Stimulated activated CD4-positive, alpha-beta T cell treated with anti-CD3 and anti-CD28 coated beads, Interleukin-4, amount 100 ng/mL, for 24 hours (primary cell): ENCODE measurements around the gene SURF6.
"Not testable (repeated sequence)": the region's sequence is repeated elsewhere in the genome, so short reads cannot be mapped to it uniquely, and the experiment has no call there.

Experiments
- DNase-seq: peaks from one replicate; pipeline ENCODE4 v3.0.0-alpha.2; 2020

SURF6 gene

DNA sequence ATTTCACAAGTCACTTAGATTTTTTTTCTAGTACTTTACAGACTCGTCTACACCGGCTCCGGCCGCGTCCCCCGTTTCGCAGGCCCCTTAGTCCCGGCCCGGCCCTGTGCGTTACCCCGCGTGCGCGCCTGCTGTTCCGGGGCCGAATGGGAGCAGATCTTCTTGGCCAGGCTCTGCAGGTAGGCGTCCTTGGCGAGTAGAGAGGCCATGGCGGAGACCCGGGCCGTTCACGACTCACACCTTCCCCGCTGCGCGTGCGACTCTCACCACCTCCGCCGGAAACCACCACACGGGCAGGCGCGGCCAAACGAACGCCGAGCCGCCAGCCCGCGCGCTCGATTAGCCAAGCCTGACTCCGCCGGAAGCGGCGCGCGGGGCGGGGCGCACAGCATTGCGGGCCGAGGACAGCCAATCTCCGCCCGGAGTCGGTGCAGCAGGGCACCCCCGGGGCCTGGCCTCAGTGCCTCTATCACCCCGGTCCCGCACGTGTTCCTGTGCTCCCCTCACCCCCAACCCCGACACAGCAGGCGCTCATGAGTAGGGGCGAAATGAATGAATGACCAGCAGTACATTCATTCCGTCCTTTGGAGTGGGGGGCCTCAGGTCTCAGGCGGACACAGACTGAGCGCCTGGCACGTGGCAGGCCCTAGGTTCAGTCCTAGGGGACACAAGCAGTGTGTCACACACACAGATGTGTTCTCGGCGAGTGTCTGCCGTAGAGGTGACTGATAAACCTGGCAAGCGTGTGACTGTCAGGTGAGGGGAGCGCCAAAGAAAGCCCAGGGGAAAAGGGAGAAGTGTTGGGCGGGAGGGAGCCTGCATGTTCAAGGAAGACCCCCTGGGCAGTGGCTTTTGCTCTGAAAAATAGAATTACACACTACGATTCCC lies at the start of gene SURF6:
TSS of gene SURF6 (minus strand) at position 265 of the 888 bp plus-strand sequence. CDS start at position 209, 56 bp downstream.
- peak; percentile 95 for DNase-seq

DNA sequence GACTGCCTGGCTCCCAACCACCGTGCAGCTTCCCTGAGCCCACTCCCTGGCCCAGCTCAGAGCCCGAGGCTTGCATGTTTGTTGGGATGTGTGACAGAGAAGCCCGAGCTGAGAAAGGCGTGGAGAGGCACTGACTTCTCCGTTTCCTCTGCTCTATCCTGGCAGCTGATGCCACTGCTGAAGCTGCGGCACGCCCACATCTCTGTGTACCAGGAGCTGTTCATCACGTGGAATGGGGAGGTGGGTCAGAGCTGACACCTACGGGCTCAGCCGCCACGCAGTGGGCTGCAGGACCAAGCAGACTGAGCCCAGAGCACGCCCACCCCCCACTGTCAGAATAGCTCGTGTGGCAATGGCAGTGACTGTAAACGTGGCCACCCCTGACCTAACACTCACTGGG lies 49.5 kb upstream of the SURF6 start:
- DNase-seq = no peak

DNA sequence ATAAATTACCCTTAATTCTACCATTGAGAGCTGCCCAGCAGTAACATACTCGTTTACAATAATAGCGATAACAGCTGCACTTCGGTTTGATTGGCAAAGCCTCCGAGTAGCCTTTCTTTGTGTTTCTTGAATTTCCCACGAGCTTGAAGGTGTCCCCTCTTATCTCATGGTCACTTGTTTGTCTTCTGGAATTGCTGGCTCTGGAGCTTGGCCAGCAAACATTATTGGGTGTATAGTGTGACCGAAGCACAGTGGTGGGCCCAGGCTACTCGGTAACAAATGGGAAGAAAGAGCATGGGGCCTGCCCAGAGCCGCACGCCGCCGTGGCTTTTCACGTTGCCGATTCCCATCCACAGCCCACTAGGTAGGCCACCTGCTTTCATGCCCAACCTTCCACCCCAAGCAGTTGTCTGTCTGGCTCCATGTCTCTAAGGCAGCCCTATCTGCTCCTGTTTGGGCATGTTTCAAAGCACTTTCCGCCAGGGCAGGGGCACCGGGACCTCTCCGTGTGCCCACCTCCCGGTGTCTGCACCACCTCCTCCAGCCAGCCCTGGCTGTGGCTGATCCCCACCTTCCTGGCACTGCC lies 48.8 kb upstream of the SURF6 start:
- DNase-seq = no peak

DNA sequence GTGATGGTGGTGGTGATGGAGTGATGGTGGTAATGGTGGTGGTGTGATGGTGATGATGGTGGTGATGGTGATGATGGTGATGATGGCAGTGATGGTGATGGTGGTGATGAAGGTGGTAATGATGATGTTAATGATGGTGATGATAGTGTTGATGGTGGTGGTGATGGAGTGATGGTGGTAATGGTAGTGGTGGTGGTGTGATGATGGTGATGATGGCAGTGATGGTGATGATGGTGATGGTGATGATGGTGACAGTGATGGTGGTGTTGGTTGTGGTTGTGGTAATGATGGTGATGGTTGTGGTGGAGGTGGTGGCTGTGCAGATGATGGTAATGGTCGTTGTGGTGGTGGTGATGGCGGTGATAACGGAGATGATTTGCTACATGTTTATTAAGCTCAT lies 47.5 kb upstream of the SURF6 start:
- no peak for DNase-seq

DNA sequence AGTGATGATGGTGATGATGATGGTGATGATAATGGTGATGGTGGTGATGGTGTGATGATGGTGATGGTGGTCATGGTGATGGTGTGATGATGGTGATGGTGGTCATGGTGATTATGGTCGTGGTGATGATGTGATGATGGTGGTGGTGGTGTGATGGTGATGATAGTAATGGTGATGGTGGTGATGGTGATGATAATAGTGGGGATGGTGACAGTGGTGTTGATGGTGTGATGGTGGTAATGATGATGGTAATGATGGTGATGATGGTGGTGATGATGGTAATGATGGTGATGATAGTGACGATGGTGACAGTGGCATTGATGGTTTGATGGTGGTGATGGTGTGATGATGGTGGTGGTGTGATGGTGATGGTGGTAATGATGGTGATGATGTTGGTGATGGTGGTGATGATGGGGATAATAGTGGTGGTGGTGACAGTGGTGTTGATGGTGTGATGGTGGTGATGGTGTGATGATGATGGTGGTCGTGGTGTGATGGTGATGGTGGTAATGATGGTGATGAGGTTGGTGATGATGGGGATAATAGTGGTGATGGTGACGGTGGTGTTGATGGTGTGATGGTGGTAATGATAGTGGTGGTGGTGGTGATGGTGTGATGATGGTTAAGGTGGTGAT lies 46.6 kb upstream of the SURF6 start:
- DNase-seq = no peak

DNA sequence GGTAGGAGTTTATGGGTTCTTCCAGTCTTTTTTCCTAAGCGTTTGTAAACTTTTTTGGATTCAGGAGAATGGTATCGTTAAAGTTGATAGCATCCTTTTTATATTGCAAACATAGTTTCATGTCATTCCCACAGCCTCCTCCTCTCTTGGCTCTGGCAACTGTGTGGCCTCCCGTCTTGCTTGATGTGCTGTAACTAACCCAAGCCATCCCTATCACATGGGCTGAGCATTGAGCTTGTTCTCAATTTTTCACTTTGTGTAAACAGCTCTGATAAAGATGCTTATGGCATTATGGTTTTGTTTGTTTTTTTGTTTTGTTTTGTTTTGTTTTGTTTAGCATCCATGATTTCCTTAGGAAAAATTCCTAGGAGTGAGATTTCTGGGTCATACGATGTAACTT lies 44.7 kb upstream of the SURF6 start:
- no peak for DNase-seq

DNA sequence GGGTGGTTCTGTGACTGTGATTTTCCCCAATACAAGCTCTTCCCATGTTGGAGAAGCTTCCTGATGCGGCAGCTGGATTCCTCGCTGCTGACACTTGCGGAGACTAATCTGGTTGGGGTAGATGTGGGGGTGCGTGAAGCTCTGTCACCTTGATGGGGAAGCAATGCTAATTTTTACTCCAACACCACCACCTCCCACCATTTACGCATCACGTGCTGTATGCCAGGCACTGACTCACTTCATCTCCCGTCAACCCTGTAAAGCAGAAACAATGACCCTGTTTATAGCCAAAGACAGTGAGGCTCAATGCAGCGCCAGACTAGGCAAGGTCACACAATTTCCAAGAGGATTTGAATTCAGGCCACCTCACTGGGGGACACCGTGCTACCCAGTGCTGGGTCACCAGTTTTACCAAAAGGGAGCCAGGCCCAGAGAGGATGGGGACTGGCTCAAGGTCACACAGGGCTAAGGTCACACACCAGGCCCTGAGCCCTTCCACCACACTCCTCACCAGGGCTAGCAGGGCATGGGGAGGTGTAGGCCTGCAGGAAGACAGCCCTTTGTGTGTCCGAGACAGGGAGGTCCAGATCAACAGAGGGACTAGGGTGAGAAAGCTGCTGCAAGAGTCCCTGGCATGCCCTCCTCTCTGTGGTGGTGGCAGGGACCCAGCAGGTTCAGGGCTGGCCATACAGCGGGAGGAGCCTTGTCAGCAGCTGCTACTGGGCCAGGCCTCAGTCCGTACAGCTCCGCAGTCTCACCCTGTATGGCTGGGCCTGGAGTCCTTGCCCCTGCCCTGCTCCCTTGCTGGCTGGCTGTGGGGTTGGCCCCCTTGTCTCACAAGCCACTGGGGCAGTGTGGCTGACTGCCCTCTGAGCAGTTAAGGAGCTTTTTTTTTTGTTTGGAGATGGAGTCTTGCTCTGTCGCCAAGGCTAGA lies 43.4 kb upstream of the SURF6 start:
- DNase-seq = no peak

DNA sequence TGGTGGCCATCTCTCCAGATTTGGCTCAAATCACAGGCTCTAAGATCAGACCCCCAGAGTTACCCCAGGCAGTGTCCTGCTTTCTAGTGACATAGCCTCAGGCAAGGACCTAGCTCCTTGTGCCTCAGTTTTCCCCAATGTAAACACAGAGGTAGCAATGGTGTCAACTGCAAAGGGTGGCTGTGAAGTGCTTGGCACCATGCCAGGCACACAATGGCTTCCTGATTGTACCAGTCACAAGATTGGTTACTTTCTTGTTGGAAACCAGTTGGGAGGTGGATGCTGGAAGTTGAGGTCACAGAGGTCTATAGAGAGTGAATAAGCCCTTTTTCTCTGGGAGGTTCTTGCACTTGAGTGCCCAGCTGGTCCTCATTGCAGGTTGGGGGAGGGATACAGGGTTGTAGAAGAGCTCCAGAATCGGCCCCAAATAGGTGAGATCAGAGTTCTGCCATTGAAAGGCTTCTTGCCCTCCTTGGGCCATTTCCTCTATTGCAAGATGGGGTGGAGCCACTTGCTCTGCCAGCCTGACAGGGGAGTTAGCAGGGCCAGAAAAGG lies 42.5 kb upstream of the SURF6 start:
- DNase-seq = no peak

DNA sequence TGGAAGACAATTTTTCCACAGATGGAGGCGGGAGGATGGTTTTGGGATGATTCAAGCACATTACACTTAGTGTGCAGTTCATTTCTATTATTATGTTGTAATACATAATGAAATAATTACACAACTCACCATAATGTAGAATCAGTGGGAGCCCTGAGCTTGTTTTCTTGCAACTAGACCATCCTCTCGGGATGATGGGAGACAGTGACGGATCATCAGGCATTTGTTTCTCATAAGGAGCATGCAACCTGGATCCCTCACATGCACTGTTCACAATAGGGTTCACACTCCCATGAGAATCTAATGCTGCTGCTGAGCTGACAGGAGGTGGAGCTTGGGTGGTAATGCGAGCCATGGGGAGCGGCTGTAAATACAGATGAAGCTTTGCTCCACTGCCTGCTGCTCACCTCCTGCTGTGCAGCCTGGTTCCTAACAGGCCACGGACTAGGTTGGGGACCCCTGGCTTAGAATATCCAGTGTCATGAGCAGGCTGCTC lies 41.8 kb upstream of the SURF6 start:
- DNase-seq = no peak

DNA sequence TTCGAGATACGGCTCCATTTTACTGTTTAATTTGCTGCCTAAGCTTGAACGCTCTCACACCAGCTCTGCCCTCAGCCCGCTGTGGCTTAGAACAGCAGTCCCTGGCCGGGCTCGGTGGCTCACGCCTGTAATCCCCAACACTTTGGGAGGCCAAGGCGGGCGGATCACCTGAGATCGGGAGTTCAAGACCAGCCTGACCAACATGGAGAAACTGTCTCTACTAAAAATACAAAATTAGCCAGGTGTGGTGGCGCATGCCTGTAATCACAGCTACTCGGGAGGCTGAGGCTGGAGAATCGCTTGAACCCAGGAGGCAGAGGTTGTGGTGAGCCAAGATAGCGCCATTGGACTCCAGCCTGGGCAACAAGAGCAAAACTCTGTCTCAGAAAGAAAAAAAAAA lies 41.3 kb upstream of the SURF6 start:
- not testable (repeated sequence) for DNase-seq

DNA sequence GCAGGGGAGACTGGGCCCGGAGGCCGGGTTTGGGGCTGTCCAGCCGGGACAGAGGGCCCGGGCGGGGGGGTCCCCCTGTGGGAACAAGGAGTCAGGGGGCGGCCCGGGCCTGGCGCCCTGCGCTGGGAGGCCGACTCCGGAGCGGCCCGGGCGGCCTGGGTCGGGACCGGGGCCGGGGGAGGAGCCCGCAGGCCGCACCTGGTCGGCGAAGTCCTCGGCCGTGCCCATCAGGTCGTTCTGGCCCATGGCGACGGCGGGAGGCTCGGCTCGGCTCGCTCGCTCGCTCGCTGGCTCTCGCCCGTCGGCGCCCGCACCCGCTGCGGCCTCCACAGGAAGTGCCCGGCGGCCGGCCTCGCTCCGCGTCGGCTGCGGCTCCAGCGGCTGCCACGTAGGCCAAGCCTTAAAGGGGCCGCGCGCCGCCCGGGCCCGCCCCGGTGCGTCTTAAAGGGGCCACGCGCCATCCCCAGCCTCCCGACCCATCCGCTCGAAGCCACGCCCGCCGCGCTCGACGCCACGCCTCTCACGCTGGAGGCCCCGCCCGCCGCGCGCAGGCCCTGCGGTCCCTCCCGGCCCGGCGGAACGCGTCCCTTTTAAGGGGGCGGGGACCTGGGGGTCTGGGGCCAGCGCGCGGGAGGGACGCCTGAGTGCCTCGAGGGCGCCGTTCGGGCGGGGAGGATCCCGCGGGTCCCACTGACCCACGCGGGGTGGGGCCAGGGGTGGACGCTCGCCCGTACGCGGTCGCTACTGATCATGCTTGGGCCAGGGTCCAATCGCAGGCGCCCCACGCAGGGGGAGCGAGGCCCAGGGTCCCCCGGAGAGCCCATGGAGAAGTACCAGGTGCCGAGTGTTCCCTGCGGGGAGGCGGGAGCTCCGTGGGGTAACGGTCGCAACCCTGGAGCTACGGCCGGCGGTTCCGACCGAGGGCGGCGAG lies 40.0 kb upstream of the SURF6 start, which contains the start of the genes STKLD1 and SURF4:
TSS of gene STKLD1 (plus strand) at position 643 of the 931 bp plus-strand sequence. CDS start at position 751, 108 bp downstream.
TSS of gene SURF4 (minus strand) at position 337 of the 931 bp plus-strand sequence. CDS start at position 246, 91 bp downstream.
- DNase-seq = peak; percentile 94

DNA sequence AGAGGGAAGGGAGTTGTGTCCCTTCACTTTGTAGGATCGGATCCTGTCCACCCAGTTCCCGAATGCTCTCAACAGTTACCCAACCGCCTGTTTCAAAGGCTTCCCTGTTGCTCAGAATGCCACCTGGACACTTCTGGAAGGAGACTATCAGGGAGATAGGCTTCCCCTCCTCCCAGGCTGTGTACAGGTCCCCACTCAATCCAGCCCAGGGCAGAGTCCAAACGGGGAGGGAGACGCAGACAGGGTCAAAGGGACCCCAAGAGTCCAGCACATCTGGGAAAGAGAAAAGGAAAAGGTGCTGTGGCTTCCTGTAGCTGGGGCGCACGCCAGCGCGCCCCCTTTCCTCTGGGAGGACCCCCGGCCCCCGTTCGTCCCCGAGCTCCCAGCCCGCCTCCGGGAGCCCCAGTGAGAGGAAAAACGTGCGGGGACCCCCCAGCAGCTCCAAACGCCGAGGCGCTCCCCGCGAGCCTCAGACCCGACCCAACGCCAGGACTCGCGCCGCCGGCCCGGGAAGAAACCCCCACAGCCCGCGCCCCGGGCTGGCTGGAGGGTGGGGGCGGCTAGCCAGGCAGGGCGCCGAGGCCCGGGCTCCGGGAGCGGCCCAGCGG lies 39.2 kb upstream of the SURF6 start:
- DNase-seq = peak; percentile 17

DNA sequence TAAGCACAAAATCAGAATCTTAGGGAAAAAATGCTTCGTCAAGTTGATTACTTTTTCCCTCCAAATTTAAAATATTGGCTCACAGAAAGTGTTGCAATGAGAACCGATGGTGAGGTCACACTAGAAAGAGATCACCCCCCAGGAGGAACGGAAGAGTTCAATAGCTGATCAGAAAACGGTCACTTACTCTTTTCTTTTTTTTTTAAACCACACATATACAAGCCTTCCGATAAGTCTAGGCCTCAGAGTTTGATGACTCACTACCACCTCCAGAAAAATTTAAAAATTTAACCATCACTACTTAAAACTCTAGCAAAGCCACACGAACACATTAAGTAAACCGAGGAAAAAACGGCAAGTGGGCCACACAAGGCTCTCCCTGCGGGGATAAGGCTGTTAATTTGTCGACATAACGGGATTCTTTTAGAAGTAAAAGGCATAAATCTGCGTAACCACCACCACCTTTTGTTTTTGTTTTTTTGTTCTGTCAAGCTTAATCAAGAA lies 38.7 kb upstream of the SURF6 start:
- DNase-seq = peak; percentile 21

DNA sequence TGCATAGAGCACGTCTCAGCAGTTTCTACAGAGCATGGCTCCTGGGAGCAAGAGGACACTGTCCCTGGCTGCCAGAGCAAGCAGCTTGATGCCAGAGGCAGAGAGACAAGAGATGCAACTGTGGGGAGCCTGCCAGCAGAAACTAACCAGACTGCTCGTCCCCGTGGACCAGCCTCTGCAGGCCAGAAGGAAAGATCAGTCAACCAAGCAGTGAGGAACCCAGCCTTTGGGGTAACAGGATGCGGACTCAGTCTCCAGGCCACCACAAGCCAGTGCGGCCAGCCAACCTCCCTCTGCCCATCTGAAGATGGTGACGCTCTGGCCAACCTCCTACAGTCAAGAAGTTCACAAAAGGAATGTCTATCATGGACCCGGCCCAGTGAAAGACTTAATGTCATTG lies 36.2 kb upstream of the SURF6 start:
- no peak for DNase-seq

DNA sequence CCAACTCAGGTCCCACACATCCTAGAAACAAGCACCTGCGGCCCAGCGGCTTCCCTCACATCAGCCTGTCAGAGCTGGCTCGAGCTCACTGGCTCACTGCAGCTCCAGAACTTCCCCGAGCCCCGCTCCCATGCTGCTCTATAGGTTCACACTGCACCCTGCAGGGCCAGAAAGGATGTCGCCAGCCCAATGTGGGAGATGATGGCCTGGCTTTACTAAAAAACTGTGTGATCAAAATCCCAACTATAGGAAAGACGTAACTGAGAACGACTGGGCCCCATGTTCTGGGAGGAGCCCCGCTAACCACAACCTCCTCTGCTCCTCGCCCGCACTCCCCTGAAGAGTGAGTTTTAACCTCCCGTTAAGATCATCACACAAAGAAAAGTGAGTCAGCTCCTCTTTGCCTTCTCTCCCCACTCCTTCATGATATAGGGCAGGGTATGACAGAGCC lies 35.3 kb upstream of the SURF6 start:
- DNase-seq = peak; percentile 87

DNA sequence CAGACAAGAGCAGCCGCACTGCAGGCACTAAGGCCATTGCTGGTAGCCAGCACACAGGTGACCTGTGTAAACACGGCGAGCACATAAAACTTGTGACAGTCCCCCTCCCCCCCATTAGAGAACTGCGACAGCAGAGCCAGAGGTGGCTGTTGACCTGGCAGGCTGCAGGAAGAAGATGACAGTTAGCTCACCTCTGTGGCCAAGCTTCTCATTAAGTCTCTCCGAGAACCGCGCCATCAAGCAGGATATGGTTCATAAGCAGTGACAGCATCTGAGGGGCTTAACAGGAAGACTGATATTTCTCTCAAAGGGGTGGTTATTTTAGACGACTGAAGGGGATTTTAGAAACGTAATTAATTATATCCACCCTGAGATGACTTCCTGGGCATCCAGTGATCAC lies 34.7 kb upstream of the SURF6 start:
- peak; percentile 36 for DNase-seq

DNA sequence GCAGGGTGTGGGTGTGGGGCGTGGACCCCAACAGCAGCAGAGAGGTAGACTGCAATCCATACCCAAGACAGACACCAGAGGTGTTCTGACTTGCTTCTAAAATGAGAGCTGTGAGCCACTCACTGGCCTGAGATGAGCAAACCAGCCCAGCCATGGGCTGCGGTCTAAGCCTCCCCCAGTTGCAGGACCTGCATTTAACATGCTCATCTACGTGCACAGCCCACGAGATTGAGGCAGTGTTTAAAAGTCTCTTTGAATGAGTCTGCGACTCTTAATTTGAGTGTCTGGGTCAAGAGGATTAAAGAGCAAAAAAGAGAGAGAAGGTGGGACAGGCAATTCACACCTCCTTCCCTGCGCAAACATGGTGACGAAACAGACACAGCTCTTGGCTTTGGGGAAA lies 33.9 kb upstream of the SURF6 start:
- peak; percentile 51 for DNase-seq

DNA sequence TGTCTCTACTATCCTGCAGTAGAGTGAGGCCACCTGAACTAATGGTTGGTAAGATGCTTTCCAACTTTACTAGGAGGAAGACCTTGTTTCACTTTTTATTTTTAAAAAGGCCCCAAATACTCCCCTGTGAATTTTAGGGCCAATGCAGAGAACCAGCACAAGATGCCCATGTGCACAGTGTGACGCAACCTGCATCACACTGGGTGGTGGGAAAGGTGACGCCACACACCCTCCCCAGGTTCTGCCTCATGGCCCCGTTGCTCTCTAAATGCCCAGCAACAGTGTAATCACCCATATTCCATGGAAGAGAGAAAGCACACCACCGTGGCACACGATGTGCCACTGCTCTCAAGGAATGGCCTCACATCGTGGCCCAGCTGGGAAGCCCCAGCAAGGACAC lies 33.4 kb upstream of the SURF6 start:
- no peak for DNase-seq

DNA sequence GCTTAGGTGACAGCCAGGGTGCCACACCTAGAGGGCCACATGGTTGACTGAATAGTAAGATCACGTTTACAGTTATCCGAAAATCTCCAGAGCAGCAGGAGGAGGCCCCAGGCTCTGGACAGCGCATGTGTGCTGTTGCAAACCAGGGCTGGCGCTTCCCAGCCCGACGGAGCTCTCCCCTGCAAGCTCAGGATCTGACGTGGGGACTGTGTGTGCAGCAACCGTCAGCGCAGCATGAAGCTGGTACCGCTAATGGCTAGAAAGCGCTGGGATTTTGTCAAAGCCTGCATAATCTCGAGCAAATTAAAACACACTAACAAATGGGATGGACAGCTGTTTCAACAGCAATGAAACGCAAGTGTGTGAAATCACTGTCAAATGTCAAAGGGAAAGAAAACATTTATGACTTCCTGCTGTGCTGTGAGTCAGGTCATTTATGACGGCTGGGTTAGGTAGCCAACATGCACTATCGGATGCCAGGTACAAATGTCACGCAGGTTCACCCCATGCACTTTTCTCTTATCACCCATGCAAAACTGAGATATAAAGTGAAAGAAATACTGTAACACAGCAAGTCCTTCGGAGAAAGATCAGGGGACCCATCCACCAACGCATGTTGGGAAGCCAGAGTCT lies 32.4 kb upstream of the SURF6 start:
- no peak for DNase-seq

DNA sequence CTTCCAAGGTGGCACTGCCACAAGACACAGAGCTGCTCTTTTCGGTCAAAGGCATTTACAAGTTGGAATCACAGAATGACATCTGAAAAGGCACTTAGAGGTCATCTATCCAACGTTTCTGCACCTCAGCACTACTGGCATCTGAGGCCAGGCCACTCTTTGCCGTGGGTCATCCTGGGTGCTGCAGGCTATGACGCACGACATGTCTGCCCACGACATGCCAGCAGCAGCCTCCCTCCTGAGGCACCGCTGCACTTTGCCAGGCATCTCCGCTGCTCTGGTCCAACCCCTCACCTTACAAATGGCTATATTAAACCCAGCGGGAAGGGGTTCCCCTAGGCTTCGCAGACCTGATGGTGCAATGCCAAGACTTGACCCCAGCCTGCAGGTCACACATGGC lies 31.8 kb upstream of the SURF6 start:
- no peak for DNase-seq
